GM12891 (cell line): ENCODE data around the gene SNX24.

Experiments used
- DNase-seq: peaks from one replicate; pipeline ENCODE4 v3.0.0; 2011; ENCODE audit warnings: low spot score; ENCODE audit not compliant: insufficient read length
- FAIRE-seq: peaks from 2 replicates; lab custom pipeline; 2011; peaks lifted over from hg19 to GRCh38; lab: Jason Lieb, UNC
- PAX5 ChIP-seq: IDR thresholded peaks from 2 replicates; pipeline ENCODE4 v1.6.1; 2011; ENCODE audit warnings: low read length, moderate library complexity, mild to moderate bottlenecking; ENCODE audit not compliant: insufficient read depth, severe bottlenecking
- POLR2A ChIP-seq: IDR thresholded peaks from 2 replicates; pipeline ENCODE4 v1.6.1; 2011; ENCODE audit warnings: low read depth, low read length, control low read depth
- POLR2AphosphoS5 ChIP-seq: IDR thresholded peaks from 2 replicates; pipeline ENCODE4 v1.6.1; 2011; ENCODE audit warnings: low read depth, low read length, control low read depth
- POU2F2 ChIP-seq: IDR thresholded peaks from 2 replicates; pipeline ENCODE4 v1.6.1; 2011; ENCODE audit warnings: low read depth, mild to moderate bottlenecking, control low read depth, low read length, moderate library complexity
- SPI1 ChIP-seq: IDR thresholded peaks from 2 replicates; pipeline ENCODE4 v1.6.1; 2011; ENCODE audit warnings: low read depth, low read length, control low read depth
- TAF1 ChIP-seq: IDR thresholded peaks from 2 replicates; pipeline ENCODE4 v1.6.1; 2011; ENCODE audit warnings: low read depth, low read length, control low read depth

The SNX24 gene

GRCh38 chr5:123028222-123028621 is 182.8 kb downstream of the SNX24 start:
- FAIRE-seq (no peak), DNase-seq (no peak)
- TF ChIP-seq POLR2A (no peak), PAX5 (no peak), TAF1 (no peak), POU2F2 (no peak), POLR2AphosphoS5 (no peak), SPI1 (no peak)

DNA sequence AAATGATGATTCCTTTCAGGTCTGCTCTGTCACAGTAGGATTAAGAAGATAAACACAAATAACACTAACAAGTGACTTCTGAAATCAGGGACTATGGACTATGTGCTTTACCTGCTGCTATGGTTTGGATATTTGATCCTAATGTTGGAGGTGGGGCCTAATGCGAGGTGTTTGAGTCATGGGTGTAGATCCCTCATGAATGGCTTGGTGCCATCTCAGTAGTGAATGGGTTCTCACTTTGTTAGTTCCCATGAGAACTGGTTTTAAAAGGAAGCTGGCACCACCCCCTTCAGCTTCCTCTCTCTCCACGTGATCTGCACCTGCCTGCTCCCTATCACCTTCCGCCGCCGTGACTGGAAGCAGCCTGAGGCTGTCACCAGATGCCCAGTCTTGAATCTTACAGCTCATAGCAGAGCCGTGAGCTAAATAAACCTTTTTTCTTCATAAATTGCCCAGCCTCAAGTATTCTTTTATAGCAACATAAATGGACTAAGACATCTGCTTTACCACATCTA is 187.8 kb downstream of the SNX24 start:
- DNase-seq (no peak), FAIRE-seq (no peak)
- TF ChIP-seq TAF1 (no peak), POLR2AphosphoS5 (no peak), SPI1 (no peak), POLR2A (no peak), POU2F2 (no peak), PAX5 (no peak)

GRCh38 chr5:123035360-123035917 is 190.0 kb downstream of the SNX24 start:
- TF ChIP-seq PAX5 (no peak), POU2F2 (no peak), POLR2A (no peak), POLR2AphosphoS5 (no peak), TAF1 (no peak), SPI1 (no peak)
- FAIRE-seq = peak; percentile 54
- DNase-seq = peak; percentile 35

DNA sequence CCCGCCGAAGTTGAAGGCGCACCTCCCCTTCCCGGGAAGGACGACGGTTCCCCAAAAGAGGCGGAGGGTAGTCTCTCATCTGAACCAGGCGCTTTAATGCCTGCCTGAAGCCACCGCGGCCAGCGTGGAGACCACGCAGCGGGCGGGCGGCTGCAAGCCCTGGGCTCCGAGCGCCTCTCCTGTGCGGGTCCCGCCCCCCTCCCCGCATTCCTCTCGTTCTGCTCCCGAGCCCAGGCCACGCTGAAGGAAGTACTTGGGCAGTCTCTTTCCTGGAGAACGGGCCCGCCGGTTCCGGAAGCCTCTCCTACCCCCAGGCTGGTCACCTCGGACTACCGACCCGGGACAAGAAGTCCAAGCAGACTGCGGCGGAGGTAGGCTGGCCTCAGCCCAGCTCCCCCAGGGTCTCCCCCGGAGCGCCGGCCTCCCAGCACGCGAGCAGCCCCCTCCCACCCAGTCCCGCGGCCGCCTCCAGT is 190.5 kb downstream of the SNX24 start:
- TF ChIP-seq POLR2AphosphoS5 = no peak
- no peak for TF ChIP-seq PAX5
- no peak for TF ChIP-seq POU2F2
- no peak for TF ChIP-seq SPI1
- no peak for TF ChIP-seq TAF1
- no peak for TF ChIP-seq POLR2A
- DNase-seq (peak; percentile 30), FAIRE-seq (no peak)

DNA sequence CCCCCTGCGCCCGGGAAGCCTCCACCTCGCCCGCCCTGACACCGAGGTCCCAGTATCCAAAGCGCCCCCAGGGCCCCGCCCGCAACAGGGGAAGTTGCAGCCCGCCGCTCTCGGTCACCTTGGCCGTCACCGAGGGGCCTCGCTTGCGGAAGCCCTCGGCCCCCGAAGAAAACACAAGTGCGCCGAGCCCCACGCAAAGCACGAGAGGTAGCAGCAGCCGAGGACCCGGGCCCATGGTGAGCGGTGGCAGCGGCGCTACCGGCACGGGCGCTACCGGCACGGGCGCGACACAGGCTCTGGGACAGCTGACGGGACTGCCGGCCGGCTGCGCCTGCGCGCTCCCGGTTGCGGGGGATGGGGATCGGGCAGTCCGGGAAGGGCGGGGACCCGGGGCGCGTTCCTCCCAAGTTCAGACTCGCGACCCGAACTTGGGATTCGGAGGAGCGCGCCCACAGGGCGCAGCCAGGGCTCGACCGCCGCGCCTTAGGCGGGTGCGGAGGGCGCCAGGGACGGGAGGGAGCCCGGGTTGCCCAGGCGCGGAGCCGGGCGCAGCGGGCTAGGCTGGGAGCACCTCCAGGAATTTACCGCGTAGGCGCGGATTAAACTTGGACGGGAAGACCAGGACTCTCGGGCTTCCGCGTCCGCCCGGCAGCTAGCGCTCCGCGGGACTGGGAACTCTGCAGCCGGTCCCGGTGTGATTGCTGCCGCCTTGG is 191.1 kb downstream of the SNX24 start, which contains the start of gene PPIC:
Gene PPIC, minus strand, starts transcription at position 335 of the 713 bp plus-strand sequence. Its CDS starts 100 bp downstream, at position 235.
- TF ChIP-seq TAF1 (no peak), POLR2AphosphoS5 (no peak), SPI1 (no peak), POU2F2 (no peak), PAX5 (no peak), POLR2A (no peak)
- peak; percentile 26 for FAIRE-seq
- peak; percentile 47 for DNase-seq

GRCh38 chr5:123037104-123037418 is 191.6 kb downstream of the SNX24 start:
- no peak for DNase-seq

DNA sequence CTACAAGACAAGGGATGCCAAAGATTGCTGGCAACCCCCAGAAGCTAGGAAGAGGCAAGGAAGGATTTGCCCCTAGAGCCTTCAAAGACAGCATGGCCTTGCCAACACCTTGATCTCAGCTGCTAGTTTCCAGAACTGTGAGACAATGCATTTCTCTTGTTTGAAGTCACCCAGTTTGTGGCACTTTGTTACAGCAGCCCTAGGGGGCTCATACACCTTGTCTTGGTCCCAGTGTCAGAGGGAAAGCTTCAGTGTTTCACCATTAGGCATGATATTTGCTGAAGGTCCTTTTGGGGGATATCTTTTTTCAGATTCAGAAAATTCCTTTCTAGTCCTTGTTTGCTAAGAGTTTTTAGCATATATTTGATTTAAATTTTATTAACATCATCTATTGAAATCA is 194.3 kb downstream of the SNX24 start:
- TF ChIP-seq POLR2AphosphoS5 (no peak), TAF1 (no peak), POU2F2 (no peak), POLR2A (no peak), PAX5 (no peak), SPI1 (no peak)
- no peak for DNase-seq
- FAIRE-seq = no peak

More at GRCh38 chr5:123037104-123037418, 191.6 kb downstream of the SNX24 start:
- FAIRE-seq = peak; percentile 35
- TF ChIP-seq POU2F2 = no peak
- TF ChIP-seq POLR2AphosphoS5 = no peak
- no peak for TF ChIP-seq POLR2A
- TF ChIP-seq PAX5 = no peak
- no peak for TF ChIP-seq SPI1
- no peak for TF ChIP-seq TAF1

DNA sequence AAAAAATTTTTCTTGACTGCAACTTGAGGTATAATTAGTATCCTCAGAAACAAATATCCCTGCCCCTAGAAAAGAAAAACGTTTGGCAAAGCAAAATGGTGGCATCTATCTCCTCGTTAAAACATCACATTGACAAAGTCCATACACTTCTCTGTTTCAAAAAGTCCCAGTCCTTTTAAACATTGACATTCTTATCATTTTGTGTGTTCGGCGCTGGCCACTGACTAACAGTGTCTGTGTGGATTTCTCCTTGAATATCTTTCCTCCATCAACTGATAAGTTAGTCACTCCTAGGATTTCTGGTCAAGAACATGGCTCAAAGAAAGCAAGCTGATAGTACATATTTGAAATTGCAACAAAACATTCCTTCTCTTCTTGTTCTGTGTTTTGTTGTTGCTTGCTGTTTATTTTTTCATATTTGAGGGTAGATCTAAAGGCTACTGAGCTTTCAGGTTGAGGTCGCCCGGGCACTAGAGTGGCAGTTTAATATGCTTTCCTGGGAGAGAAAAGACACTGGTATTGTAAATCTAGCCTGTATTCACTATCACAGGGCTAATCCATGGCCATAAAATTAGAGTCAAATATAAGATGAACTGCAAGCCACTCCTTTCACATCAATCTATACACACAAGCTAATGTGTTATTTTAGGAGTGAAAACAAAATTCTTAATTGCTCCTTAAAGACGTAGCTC is 199.7 kb downstream of the SNX24 start:
- FAIRE-seq (no peak), DNase-seq (no peak)
- TF ChIP-seq PAX5 (no peak), POU2F2 (no peak), POLR2AphosphoS5 (no peak), TAF1 (no peak), SPI1 (no peak), POLR2A (no peak)
